ENCODE results near the gene SRGAP3.

DNA sequence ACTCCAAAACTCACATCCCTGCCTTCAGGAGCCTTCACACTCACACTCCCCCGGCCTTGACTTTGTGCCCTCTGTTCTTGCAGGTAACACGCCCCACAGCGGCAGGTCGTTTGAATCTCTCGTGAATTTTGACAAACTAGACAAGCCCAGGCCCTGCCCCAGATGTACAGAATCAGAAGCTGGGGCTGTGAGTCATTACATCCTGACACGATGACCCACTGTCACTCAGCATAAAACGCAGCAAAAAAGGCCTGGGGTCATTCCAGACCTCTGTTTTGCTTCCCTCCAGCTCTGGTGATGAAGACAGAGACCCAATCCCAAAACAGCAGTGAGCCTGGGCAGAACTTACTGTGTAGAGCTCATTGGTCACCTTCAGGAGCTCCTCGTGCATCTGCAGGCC lies 169.8 kb downstream of the SRGAP3 start:
- TF ChIP-seq, protein P1, sequence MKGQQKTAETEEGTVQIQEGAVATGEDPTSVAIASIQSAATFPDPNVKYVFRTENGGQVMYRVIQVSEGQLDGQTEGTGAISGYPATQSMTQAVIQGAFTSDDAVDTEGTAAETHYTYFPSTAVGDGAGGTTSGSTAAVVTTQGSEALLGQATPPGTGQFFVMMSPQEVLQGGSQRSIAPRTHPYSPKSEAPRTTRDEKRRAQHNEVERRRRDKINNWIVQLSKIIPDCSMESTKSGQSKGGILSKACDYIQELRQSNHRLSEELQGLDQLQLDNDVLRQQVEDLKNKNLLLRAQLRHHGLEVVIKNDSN (IDR thresholded peaks at IDR 0.05) = no peak
- TF ChIP-seq RAD21 (IDR thresholded peaks at IDR 0.05; ENCODE audit: low read depth) = no peak
- no peak for TF ChIP-seq YY1 (IDR thresholded peaks at IDR 0.05; ENCODE audit: low read depth)
- no peak for TF ChIP-seq ZBTB7A (IDR thresholded peaks at IDR 0.05; ENCODE audit: low read depth)
- TF ChIP-seq, protein P2, sequence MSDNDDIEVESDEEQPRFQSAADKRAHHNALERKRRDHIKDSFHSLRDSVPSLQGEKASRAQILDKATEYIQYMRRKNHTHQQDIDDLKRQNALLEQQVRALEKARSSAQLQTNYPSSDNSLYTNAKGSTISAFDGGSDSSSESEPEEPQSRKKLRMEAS (IDR thresholded peaks at IDR 0.05) = no peak
- TF ChIP-seq EGR1 (IDR thresholded peaks at IDR 0.05) = no peak
- TF ChIP-seq, protein P3, sequence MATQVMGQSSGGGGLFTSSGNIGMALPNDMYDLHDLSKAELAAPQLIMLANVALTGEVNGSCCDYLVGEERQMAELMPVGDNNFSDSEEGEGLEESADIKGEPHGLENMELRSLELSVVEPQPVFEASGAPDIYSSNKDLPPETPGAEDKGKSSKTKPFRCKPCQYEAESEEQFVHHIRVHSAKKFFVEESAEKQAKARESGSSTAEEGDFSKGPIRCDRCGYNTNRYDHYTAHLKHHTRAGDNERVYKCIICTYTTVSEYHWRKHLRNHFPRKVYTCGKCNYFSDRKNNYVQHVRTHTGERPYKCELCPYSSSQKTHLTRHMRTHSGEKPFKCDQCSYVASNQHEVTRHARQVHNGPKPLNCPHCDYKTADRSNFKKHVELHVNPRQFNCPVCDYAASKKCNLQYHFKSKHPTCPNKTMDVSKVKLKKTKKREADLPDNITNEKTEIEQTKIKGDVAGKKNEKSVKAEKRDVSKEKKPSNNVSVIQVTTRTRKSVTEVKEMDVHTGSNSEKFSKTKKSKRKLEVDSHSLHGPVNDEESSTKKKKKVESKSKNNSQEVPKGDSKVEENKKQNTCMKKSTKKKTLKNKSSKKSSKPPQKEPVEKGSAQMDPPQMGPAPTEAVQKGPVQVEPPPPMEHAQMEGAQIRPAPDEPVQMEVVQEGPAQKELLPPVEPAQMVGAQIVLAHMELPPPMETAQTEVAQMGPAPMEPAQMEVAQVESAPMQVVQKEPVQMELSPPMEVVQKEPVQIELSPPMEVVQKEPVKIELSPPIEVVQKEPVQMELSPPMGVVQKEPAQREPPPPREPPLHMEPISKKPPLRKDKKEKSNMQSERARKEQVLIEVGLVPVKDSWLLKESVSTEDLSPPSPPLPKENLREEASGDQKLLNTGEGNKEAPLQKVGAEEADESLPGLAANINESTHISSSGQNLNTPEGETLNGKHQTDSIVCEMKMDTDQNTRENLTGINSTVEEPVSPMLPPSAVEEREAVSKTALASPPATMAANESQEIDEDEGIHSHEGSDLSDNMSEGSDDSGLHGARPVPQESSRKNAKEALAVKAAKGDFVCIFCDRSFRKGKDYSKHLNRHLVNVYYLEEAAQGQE (IDR thresholded peaks at IDR 0.05; ENCODE audit: low read depth) = no peak
- no peak for TF ChIP-seq EP300 (IDR thresholded peaks at IDR 0.05; ENCODE audit: borderline replicate concordance)
- no peak for TF ChIP-seq FOXM1 (IDR thresholded peaks at IDR 0.05; ENCODE audit: borderline replicate concordance, low read depth)
- TF ChIP-seq CEBPB (IDR thresholded peaks at IDR 0.05) = no peak
- no peak for TF ChIP-seq NFIC (IDR thresholded peaks at IDR 0.05)
